Jurkat, Clone E6-1 (cell line): ENCODE measurements around the gene NPRL2.
"Not testable (repeated sequence)": the region's sequence is repeated elsewhere in the genome, so short reads cannot be mapped to it uniquely, and the experiment has no call there.

Experiments
- DNase-seq: peaks from one replicate; pipeline ENCODE4 v3.0.0-alpha.2; 2011; ENCODE audit warnings: low read depth, low spot score
- H3K4me3 ChIP-seq: 2 replicates; pipeline ENCODE4 v1.5.1; 2011; ENCODE audit warnings: mild to moderate bottlenecking, low read length, control low read depth, moderate library complexity

NPRL2 gene

DNA sequence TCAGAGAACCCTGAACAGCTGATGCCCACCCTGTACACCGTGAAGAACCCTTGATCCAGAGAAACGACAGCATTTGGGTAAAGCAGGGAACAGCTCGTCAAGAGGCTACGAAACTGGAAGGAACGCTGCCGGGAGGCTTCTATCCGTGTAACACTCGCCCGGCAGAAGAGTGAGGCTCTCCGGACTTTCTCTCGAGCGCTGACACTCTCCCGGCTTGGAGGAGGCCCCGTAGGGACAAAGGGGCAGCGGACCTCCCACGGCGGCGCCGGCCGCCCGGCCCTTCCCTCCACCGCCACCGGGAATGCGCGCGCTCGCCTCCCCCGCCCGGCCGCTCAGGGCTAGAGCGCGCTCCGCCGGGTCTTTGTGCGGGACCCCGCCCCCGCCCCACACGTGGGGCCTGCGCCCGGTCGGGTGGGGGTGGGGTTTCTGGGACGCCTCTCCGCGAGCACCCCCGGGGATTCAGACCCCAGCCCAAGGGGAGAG, 29.7 kb downstream of the NPRL2 start:
- DNase-seq: no peak
- peak overlapping the region; percentile 98 for H3K4me3 ChIP-seq

DNA sequence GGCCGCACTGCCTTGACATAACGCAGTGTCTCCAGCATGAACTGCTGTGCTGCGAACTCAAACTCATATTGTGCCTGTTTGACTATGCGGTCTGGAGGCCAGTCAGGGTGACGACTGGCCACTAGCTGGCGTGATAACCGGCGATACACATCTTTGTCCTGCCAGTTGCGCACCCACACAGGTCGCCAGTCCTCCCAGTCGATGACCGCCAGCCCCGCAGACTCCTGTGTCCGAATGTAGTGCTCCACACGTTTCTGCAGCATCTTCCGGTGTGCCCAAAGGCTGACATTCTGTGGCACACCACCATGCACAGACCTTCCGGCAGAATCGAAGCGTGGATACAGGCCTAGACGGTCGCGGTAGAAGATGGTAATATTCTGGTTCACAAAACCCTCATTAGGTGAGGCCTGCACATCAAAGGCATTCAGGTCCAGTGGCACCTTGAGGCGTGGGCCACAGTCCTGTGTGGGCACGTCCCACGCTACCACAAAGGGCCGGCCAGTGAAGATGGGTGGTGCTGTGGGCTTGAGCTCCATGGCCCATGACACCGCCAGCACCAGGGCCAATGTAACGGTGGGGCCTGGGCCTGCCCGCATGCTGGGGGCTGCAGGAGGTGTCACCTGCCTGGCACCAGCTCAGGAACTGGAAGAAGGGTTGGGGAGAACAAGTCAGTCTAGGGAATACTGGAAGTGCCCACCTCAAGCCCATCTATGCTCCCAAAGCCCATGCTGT, 30.5 kb downstream of the NPRL2 start:
- DNase-seq: no peak
- peak overlapping the region; percentile 98 for H3K4me3 ChIP-seq

DNA sequence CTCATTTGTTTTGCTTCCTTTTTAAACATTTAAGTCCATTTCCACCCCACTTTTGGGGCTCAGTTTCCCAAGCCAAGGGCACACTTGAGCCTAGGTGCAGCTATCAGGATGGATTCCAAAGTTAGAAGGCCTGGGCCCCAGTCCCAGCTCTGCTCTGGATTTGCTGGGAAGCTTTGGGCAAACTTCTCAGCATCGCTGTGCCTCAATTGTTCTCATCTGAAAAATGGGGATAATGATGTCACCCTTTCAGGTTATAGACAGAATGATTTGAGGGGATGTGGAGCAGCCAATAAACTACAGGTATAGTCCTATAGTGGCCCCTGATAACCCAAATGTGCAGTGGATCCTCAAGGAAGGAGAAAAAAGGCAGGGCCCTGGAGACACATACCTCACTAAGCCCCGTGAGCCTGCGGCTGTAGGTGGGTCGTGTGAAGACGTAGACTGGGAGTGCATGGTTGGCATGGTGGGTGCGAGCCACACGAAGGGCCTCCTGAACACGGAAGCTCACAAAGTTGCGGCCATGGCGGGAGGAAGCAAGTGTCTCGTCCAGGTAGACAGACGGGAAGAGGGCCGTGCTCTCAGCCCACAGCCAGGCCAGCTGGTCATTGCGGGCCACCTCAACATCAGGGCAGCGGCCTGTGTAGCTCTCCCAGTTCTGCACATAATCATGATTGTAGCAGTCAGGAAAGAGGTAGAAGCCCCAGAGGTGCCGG, 31.2 kb downstream of the NPRL2 start:
- H3K4me3 ChIP-seq: no peak overlapping the region
- no peak for DNase-seq

DNA sequence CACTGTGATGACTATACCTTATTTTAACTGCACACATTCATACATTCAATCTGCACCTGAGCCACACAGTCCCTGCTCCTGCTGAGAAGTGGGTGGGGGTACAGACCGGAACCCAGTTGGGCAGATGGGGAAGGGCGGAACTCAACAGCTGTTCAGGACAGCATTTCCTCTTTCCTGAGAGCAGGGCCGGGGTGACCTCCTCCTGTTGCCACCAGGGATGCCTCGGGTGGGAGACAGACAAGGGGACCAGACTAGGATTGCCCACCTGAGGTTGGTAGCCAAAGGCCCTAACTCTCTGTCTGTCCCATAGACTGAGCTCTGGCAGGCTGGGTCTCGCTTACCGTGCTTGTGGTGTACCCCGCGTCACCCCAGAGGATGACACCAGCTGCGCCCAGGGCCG, 32.0 kb downstream of the NPRL2 start:
- no peak overlapping the region for H3K4me3 ChIP-seq
- DNase-seq: no peak

DNA sequence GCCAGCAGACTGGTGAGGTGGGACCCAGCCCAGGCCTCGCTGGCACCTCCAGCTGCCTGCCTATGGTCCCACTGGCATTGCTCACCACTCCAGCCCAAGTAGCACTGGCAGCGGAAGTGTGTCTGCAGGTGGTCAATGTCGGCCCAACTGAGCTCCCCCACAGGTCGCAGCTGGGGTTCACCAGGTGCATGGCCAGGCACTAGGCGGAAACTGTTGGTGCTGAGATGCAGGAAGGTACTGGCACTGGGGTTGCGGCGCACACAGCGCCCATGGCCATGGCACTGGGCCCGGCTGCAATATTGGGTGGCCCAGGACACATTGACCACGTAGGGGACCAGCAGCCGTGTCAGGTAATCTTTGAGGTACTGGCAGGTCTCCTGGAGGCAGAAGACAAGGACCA, 32.4 kb downstream of the NPRL2 start:
- H3K4me3 ChIP-seq: no peak overlapping the region
- DNase-seq: no peak

DNA sequence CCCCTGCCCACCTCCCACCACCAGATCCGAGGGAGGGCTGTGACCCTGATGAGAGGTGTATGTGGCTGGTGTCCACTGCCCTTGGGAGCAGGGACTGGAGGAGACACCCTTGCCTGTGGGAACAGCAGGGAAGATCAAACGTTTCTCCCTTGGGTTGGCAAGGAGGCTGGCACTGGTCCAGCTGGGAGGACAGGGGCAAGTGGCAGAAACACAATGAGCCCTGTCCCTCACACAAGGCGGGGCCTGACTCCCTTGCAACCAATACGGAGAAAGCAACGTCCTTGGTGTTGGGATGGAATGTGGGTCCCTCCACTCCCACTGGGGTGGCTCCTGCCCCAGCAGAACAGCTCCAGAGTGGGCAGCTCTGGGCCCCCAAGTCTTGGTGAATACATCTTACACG, 33.3 kb downstream of the NPRL2 start:
- H3K4me3 ChIP-seq: no peak overlapping the region
- no peak for DNase-seq

DNA sequence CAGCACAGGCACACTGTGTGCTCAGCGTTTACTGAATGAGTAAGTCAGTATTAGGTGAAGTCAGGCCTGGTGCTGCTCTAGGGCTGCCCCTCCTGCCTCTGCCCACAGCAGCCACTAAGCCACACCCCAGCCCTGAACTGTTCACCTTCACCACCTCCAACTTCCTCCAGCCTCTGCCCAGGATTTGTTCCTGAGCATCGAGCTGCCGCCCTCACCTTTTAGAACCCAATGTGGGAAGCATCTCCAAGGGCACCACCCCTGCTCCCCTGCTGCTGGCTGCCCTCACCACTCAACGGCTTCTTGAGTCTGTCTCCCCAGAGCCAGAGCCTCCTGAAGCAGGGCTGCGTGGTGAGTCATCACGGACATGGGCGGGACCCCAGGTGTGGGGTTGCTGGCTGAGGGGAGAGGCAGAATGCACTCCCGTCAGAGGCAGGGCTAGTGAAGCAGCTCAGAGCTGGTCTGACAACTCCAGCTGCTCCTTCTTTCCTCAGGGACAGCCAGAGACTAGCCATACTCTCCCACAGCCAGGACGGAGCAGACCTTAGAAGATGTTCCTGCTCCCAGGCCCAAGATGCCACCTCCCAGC, 33.8 kb downstream of the NPRL2 start:
- DNase-seq: no peak
- no peak overlapping the region for H3K4me3 ChIP-seq

DNA sequence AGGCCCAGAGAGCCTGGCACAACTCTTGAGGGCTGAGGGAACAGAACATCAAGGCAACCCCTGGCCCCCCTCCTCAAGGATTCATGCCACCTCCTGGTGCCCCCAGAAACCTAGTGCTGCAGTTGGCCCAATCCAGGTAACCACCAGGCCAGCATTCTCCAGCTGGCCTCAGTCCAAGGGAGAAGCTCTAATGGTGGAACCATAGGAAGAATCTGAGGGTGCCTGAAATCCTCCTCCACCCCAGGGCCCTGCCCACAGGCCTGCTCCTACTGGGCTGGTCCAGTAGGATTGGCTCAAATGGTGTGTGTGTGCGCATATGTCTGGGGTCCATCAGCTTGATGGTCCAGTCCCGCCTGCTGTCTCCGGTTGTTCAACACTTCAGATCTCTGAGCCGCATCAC, 35.8 kb downstream of the NPRL2 start:
- DNase-seq: no peak
- H3K4me3 ChIP-seq: no peak overlapping the region

DNA sequence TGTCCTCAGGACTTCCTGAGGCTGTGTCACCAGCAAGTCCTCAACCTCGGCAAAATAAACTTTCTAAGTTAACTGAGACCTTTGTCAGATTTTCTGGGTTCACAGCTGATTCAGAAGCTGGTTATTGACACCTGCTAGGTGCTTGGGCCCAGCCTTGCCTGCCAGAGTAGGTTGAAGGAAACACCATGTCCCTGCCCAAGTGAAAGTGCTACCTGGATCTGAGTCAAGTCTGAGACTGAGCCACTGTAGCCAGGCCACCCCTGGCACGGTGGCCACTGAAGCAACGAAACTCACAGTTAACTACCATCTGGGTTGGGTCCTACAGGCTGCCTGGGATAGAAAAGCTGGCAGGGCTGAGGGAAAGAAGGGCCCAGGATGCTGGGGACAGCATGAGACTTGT, 36.2 kb downstream of the NPRL2 start:
- DNase-seq: no peak
- H3K4me3 ChIP-seq: no peak overlapping the region

DNA sequence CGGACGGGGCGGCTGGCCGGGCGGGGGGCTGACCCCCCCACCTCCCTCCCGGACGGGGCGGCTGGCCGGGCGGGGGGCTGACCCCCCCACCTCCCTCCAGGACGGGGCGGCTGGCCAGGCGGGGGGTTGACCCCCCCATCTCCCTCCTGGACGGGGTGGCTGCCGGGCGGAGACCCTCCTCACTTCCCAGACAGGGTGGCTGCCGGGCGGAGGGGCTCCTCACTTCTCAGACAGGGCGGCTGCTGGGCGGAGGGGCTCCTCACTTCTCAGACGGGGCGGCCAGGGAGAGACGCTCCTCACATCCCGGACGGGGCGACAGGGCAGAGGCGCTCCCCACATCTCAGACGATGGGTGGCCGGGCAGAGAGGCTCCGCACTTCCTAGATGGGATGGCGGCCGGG, 38.5 kb downstream of the NPRL2 start:
- not testable (repeated sequence) for H3K4me3 ChIP-seq, DNase-seq

DNA sequence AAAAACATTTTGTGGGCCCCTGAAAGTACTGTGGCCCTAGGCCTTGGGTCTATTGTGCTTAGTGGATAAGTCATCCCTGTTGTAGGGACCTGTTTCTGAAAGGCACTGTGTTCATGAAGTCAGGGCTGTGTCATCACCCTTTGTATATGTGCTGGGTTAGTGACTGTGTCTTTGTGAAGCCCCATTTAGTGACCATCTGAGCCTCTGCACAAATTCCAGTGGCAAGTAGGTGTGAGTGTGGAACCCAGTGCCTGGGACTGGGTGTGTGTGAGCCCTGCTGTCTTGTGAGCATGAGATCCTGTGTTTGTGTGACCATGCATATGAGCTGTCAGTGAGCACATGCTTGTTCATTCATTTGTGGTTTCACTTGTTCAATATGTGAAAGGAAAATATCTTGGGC, 46.0 kb downstream of the NPRL2 start:
- DNase-seq: no peak
- no peak overlapping the region for H3K4me3 ChIP-seq

DNA sequence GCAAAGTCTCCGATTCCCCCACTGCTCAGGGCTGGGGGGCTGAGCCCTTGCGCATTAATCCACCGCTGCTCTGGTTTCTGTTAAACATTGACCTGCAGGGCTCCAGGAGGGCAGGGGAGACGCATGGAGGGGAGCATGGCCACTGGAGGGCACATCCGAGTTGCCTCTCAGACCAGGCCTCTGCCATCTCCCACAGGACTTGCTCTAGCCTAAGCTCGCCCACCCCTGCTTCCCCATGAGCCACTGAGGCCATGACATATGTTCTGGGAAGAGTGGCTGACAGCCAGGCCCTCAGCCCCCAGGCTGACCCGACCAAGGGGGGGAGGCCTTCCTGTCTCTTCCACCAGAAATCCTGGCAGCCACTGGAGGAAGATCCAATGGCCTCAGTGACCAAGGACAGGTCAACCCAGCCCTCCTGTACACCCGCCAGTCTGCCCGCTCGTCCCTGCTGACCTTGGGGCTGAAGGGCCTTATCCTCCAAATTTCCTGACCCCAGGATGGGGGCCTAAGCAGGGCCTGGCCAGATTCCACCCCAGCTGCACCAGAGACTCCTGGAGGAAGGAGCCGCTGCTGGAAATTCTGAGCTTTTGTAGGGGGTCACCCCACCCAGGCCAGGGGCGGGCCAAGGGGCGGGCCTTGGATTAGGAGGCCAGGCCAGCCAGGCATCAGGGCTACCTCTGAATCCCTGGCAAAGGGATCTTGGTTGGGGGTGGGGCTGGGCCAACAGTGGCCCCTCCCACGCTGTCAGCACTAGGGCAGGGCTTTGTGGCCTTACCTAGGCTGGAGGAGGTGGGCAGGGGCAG, 47.4 kb downstream of the NPRL2 start, which contains the start of gene HYAL1:
HYAL1 (minus strand) TSS at position 562 of the 803 bp plus-strand sequence. CDS start 618 bp downstream, outside the sequence.
- no peak for DNase-seq
- no peak within 1 kb of the TSS for H3K4me3 ChIP-seq

DNA sequence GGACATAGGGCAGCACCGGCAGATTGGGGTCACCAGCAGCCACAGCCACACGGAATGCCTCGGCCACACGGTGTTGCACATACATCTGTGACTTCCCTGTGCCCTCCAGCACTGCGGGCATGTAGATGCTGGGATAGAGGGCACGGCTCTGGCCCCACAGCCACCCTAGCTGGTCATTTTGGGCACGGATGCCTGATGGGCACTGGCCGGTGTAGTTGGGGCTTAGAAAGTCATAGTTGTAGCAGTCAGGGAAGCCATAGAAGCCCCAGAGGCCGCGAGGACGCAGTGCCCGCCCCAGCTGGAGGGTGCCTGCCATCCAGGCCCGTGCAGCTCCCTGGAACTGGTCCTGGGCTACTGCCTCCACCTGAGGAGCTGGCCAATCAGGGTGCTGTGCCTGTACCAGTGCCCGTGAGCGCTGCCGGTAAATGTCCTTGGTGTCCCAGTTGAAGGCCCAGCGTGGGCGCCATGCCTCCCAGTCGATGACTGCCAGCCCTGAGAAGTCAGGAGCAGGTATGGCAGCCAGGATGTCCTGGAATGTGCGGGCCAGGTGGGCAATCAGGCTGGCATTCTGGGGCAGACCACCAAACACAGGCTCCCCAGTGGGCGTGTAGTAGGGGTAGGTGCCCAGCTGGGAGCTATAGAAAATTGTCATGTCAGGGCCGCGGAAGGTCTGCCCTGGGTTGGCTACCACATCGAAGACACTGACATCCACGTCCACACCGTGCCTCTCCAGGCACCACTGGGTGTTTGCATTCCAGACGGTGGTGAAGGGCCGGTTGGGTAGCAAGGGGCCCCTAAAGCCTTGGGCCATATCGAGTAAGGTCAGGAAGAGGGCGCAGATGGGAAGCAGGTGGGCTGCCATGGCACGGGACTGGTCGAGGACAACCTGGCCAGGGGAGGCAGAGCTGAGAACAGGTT, 48.2 kb downstream of the NPRL2 start:
- DNase-seq: no peak
- no peak overlapping the region for H3K4me3 ChIP-seq

DNA sequence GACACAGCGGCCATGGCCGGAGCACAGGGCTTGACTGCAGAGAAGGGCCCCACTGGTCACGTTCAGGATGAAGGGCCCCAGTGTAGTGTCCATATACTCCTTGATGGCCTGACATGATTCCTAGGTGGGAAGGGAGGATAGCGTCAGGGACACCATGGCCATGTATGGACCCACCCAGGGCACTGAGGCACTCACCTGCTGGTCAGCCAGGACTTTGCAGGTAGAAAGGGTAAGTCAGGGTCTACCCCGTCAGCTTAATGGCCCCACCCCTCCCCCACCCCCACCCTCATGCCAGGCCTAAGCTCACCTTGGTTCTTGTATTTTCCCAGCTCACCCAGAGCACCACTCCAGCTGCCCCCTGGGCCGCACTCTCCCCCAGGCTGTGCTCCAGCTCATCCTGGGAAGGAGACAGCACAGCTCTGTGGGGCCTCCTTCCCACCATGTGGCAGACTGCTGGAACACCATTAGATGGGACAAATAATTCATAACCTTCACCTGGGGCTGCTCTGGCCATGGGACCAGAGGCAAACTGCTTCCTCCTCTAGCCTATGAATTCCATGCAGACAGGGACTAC, 49.8 kb downstream of the NPRL2 start:
- H3K4me3 ChIP-seq: no peak overlapping the region
- no peak for DNase-seq

DNA sequence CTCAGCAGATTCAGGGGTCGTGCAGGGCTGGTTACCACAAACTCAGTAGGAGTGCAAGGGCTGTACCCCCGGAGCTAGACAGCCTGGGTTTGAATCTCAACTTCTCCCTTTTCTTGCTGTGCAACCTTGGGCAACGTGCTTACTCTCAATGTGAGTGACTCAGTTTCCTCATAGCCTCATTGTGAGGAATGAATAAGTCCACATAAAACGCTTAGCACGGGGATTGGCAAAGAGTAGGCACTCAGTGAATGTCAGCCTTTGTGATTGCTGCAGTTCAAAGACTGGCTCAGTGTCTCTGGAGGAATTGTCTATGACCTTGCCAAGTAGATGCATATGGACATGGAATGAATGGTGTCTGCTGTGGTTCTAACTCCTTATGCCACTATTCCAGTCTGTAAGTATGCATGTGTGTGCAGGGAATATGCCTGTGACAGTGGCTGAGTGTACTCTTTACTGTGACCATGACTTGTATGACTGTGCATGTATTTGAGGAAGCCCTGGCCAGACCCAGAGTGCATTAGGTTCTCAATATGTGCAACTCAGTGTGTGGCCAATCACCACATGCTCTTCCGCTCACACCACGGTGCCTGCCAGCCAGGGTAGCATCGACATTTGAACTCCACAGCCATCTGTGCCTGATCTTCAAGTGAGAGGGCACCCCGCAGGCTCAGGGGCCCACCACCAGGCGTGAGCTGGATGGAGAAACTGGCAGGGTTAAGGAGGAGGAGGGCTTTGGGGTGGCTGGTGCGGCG, 50.5 kb downstream of the NPRL2 start:
- peak overlapping the region; percentile 71 for H3K4me3 ChIP-seq
- no peak for DNase-seq

DNA sequence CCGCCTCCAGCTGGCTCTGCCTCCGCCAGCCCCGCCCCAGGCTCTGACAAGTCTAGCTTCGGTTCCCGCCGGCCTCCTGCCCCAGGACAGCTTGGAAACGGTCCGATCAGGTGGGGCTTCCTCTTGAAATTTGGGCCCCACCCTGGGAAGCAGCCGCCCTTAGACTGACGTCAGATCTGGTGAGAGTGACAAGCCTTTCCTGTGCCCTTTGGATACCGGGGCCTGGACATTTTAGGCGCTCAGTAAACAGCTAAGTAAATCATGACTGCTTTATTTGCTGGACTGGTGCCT, 51.0 kb downstream of the NPRL2 start:
- DNase-seq: no peak
- peak overlapping the region; percentile 71 for H3K4me3 ChIP-seq

DNA sequence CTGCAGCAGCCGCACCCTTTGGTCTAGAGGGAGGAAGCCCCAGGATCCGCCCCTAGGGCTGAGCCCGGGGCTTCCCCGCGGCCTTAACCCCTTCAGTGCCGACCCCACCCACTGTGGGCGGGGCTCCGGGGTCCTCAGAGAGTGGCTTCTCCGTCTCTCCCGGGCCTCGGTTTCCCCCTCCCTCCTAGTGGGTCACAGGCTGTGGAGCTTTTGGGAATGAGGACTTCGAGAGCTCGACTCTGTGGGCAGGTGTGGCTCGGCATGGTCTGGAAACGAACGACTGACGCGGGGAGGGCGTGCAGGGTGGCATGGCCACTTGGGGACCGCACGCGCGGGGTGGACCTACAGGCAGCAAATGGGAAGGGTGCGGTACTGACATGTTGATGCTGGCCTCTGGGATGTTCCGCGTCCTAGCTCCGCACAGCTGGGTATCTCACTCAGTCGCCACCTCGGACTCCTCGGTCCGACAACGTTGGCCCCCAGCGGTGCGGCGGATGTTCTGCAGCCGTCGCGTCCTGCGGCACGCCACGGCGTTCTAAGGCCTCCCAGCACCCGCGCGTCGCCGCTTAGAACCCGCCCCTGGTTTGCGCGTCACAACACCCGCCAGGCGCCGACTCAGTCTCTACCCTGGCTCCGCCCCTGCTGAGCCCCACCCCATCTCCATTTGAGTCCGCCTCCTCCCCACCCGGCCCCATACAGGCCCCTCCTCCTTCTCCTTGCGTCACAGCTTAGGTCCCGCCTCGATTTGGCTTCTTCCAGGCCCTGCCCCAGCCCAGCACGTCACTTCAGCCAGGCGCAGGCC, 51.5 kb downstream of the NPRL2 start, which contains the start of the genes HYAL3 and NAA80:
HYAL3 (minus strand) TSS at position 570 of the 802 bp plus-strand sequence. CDS start 3,803 bp downstream, outside the sequence.
NAA80 (minus strand) TSS at position 570 of the 802 bp plus-strand sequence. CDS start 1,942 bp downstream, outside the sequence.
- H3K4me3 ChIP-seq: peak within 1 kb of the TSS; percentile 94
- DNase-seq: peak; percentile 99
